Measurements from ENCODE around the gene SARDH. TPM values are rescaled to one million over a fixed set of nuclear protein-coding genes. Genes with fewer than 3 reads are reported as not detected.

SARDH gene
- total and polyA plus RNA-seq, 2 of the 8 experiments (the other 6 are each of a cell fraction or from before 2014, with no cell fraction given) = 6.4 to 7.4 TPM

GRCh38 chr9:133725886-133726285, 12.3 kb downstream of the SARDH start:
- H3K4ac ChIP-seq (replicated peaks; ENCODE audit: insufficient read length, low read depth, low read length) = no peak overlapping the region
- H3K18ac ChIP-seq (ENCODE audit: extremely low read depth, low read length) = no peak overlapping the region
- no peak for TF ChIP-seq BRCA1 (IDR thresholded peaks at IDR 0.05; ENCODE audit: low read depth, low read length)
- no peak for TF ChIP-seq CEBPB (IDR thresholded peaks at IDR 0.05; ENCODE audit: low read depth, low read length)
- TF ChIP-seq EGR1 (IDR thresholded peaks at IDR 0.05; ENCODE audit: borderline replicate concordance, low read depth, low read length) = no peak
- TF ChIP-seq YY1 (IDR thresholded peaks at IDR 0.05; ENCODE audit: low read depth, low read length) = no peak
- no peak for TF ChIP-seq KDM5A (IDR thresholded peaks at IDR 0.05; ENCODE audit: low read length)
- TF ChIP-seq KDM1A (IDR thresholded peaks at IDR 0.05; ENCODE audit: borderline replicate concordance, low read length) = no peak
- no peak for TF ChIP-seq ZNF274 (IDR thresholded peaks at IDR 0.05; ENCODE audit: borderline replicate concordance, extremely low read depth, low read length)
- TF ChIP-seq SP1 (IDR thresholded peaks at IDR 0.05; ENCODE audit: low read depth, low read length) = no peak
- H3K9me3 ChIP-seq (ENCODE audit: insufficient read depth in 2 of 2, low read depth in 1 of 2, low read length in 1 of 2) = no peaks in the 10 kb centered on the region; a peak in 1 of 4 replicates
- H3K79me2 ChIP-seq (ENCODE audit: control insufficient read depth in 1 of 2, insufficient read depth in 2 of 2, low read length in 2 of 2) = no peaks in the 10 kb centered on the region
- no peaks in the 10 kb centered on the region for H3K4me1 ChIP-seq (replicated peaks in 1 of 4; ENCODE audit: control insufficient read depth in 3 of 4, insufficient read depth in 4 of 4, low read length in 3 of 4)
- no peak overlapping the region for H4K5ac ChIP-seq (ENCODE audit: insufficient read length, low read depth, low read length)
- H2BK12ac ChIP-seq (ENCODE audit: low read depth, low read length) = no peak overlapping the region
- no peak overlapping the region for H3K14ac ChIP-seq (ENCODE audit: insufficient read length)
- H2BK20ac ChIP-seq (ENCODE audit: low read length) = no peak overlapping the region
- H3K27ac ChIP-seq (ENCODE audit: low read depth, low read length) = no peak overlapping the region
- DNase-seq (ENCODE audit: low read depth in 1 of 2, low spot score in 2 of 2) (no peak), FAIRE-seq (no peak)
- H3K23ac ChIP-seq (ENCODE audit: insufficient read length) = no peak overlapping the region
- H3K4me3 ChIP-seq (ENCODE audit: extremely low read depth in 1 of 4, insufficient read depth in 2 of 4, low read depth in 3 of 4, low read length in 4 of 4) = no peak overlapping the region
- H3K36me3 ChIP-seq (ENCODE audit: control insufficient read depth in 2 of 4, insufficient read depth in 4 of 4, low read length in 3 of 4) = no peaks in the 10 kb centered on the region
- no peak overlapping the region for H3K56ac ChIP-seq (replicated peaks; ENCODE audit: insufficient read length, low read depth, low read length)
- H4K91ac ChIP-seq (replicated peaks; ENCODE audit: insufficient read length, low read length) = no peak overlapping the region
- CTCF ChIA-PET (ENCODE audit: partially characterized antibody) = interaction anchor here (0.6 to 5.6 kb wide), 28 partner anchors 11 to 369 kb away, joined by 3 to 39 read pairs (median 4); partner anchors contain the start of gene SARDH
- peaks cover 0 to 2% of the 10 kb centered on the region in 2 experiments for H4K20me1 ChIP-seq (replicated peaks in 1 of 2; ENCODE audit: control insufficient read depth in 1 of 2, insufficient read depth in 2 of 2, low read length in 2 of 2)
- H2AK5ac ChIP-seq (ENCODE audit: low read depth, low read length) = no peak overlapping the region
- peaks cover 3% of the 10 kb centered on the region; the same call in 1 of the 2 replicates for H3K23me2 ChIP-seq (ENCODE audit: low read depth, low read length)
- no peak overlapping the region for H3K4me2 ChIP-seq (ENCODE audit: insufficient read depth in 1 of 2, low read depth in 2 of 2, low read length in 2 of 2)
- H3K79me1 ChIP-seq (ENCODE audit: low read depth, low read length) = no peaks in the 10 kb centered on the region
- no peak overlapping the region for H4K8ac ChIP-seq (ENCODE audit: extremely low read depth, insufficient read depth, low read length)
- no peak overlapping the region for H2BK15ac ChIP-seq (ENCODE audit: low read length)
- no peak overlapping the region for H2BK120ac ChIP-seq (replicated peaks; ENCODE audit: low read depth, low read length)
- POLR2A ChIA-PET (ENCODE audit: partially characterized antibody) = no interaction called here
- H3K9ac ChIP-seq (replicated peaks in 1 of 4; ENCODE audit: extremely low read depth in 1 of 4, low read depth in 3 of 4, low read length in 3 of 4) = no peak overlapping the region
- no peaks in the 10 kb centered on the region for H3K27me3 ChIP-seq (replicated peaks in 1 of 4; ENCODE audit: control insufficient read depth in 3 of 4, extremely low read depth in 1 of 4, insufficient read depth in 3 of 4, low read length in 3 of 4)
- 91% methylated on average over 7 of the region's 7 CpGs; no CpG with 5 or more reads in 1 of the 2 experiments for WGBS, 2 experiments (ENCODE audit: extremely low coverage in 1 of 2, insufficient coverage in 1 of 2, insufficient read length in 1 of 2, insufficient replicate concordance in 2 of 2, low coverage in 1 of 2, low lambda C conversion rate in 2 of 2, missing lambda C conversion rate in 1 of 2)
- no peak overlapping the region for H2BK5ac ChIP-seq (ENCODE audit: low read depth, low read length)
- no peak overlapping the region for H2AFZ ChIP-seq (ENCODE audit: low read length)
